COR-L47 (cell line): Measurements from ENCODE around the gene NCKAP5L.

ENCODE experiments used
- DNase-seq: peaks from one replicate; lab custom pipeline; 2025; lab: John Stamatoyannopoulos, UW

NCKAP5L gene

GRCh38 chr12:49824895-49825294, 3.3 kb downstream of the NCKAP5L start:
- no peak for DNase-seq

- DNase-seq: no peak
Measured at GRCh38 chr12:49824416-49824815, 3.8 kb downstream of the NCKAP5L start.

GRCh38 chr12:49823951-49824350, 4.3 kb downstream of the NCKAP5L start:
- DNase-seq: no peak

- DNase-seq: no peak
Measured at GRCh38 chr12:49823350-49823749, 4.9 kb downstream of the NCKAP5L start.

- DNase-seq: no peak
Measured at GRCh38 chr12:49821373-49822287, 6.6 kb downstream of the NCKAP5L start.

GRCh38 chr12:49819786-49820185, 8.4 kb downstream of the NCKAP5L start:
- no peak for DNase-seq

- DNase-seq: no peak
Measured at GRCh38 chr12:49818241-49818895, 9.8 kb downstream of the NCKAP5L start.

- DNase-seq: no peak
Measured at GRCh38 chr12:49813131-49813530, 15.1 kb downstream of the NCKAP5L start.

GRCh38 chr12:49811961-49812401, 16.2 kb downstream of the NCKAP5L start:
- no peak for DNase-seq

- no peak for DNase-seq
Measured at GRCh38 chr12:49811136-49811535, 17.1 kb downstream of the NCKAP5L start.

GRCh38 chr12:49809906-49810389, 18.3 kb downstream of the NCKAP5L start:
- no peak for DNase-seq

- DNase-seq: no peak
Measured at GRCh38 chr12:49809381-49809905, 18.8 kb downstream of the NCKAP5L start.

- no peak for DNase-seq
Measured at GRCh38 chr12:49808686-49809380, 19.4 kb downstream of the NCKAP5L start.

- DNase-seq: no peak
Measured at GRCh38 chr12:49807991-49808580, 20.1 kb downstream of the NCKAP5L start.

GRCh38 chr12:49806877-49807276, 21.3 kb downstream of the NCKAP5L start:
- DNase-seq: no peak

- DNase-seq: no peak
Measured at GRCh38 chr12:49806321-49806813, 21.8 kb downstream of the NCKAP5L start.

GRCh38 chr12:49805409-49805808, 22.8 kb downstream of the NCKAP5L start:
- DNase-seq: no peak

- no peak for DNase-seq
Measured at GRCh38 chr12:49804821-49805220, 23.4 kb downstream of the NCKAP5L start.

GRCh38 chr12:49803693-49804450, 24.3 kb downstream of the NCKAP5L start:
- DNase-seq: no peak

GRCh38 chr12:49801141-49802063, 26.8 kb downstream of the NCKAP5L start:
- DNase-seq: no peak
